ENCODE results near the gene HSPA1B.

HSPA1B gene

DNA sequence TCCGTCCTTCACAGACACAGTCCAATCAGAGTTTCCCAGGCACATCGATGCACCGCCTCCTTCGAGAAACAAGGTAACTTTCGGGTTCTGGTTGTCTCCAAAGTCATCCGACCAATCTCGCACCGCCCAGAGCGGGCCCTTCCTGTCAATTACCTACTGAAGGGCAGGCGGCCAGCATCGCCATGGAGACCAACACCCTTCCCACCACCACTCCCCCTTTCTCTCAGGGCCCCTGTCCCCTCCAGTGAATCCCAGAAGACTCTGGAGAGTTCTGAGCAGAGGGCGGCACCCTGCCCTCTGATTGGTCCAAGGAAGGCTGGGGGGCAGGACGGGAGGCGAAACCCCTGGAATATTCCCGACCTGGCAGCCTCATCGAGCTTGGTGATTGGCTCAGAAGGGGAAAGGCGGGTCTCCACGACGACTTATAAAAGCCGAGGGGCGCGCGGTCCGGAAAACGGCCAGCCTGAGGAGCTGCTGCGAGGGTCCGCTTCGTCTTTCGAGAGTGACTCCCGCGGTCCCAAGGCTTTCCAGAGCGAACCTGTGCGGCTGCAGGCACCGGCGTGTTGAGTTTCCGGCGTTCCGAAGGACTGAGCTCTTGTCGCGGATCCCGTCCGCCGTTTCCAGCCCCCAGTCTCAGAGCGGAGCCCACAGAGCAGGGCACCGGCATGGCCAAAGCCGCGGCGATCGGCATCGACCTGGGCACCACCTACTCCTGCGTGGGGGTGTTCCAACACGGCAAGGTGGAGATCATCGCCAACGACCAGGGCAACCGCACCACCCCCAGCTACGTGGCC lies at the start of gene HSPA1B:
HSPA1B (plus strand) TSS at position 453 of the 794 bp plus-strand sequence; CDS start at position 666, 213 bp downstream.
- peak; percentile 100 for DNase-seq (ENCODE audit: low read depth)
- TF ChIP-seq POLR2A (IDR thresholded peaks at IDR 0.05; ENCODE audit: extremely low read depth, insufficient read length) (peak; percentile 99), MAX (IDR thresholded peaks at IDR 0.05; ENCODE audit: low read depth, low read length) (no peak), MYC (IDR thresholded peaks at IDR 0.05; ENCODE audit: low read depth, low read length) (0 out of 2 replicates have a peak, but pooled peaks have one; percentile 10), CTCF (IDR thresholded peaks at IDR 0.05; ENCODE audit: low read depth, low read length) (no peak)
- H3K4me3 ChIP-seq (ENCODE audit: low read depth, low read length) = peak within 1 kb of the TSS; percentile 78

- no peak for TF ChIP-seq CTCF (IDR thresholded peaks at IDR 0.05; ENCODE audit: low read depth, low read length)
- no peak for TF ChIP-seq MYC (IDR thresholded peaks at IDR 0.05; ENCODE audit: low read depth, low read length)
- no peak for TF ChIP-seq MAX (IDR thresholded peaks at IDR 0.05; ENCODE audit: low read depth, low read length)
- TF ChIP-seq POLR2A (IDR thresholded peaks at IDR 0.05; ENCODE audit: extremely low read depth, insufficient read length) = no peak
These were observed 49.3 kb upstream of the HSPA1B start for GRCh38 chr6:31778193-31778592.

GRCh38 chr6:31778999-31779885 lies 48.3 kb upstream of the HSPA1B start:
- DNase-seq (ENCODE audit: low read depth) = no peak
- H3K4me3 ChIP-seq (ENCODE audit: low read depth, low read length) = no peak overlapping the region
- TF ChIP-seq MAX (IDR thresholded peaks at IDR 0.05; ENCODE audit: low read depth, low read length) (no peak), CTCF (IDR thresholded peaks at IDR 0.05; ENCODE audit: low read depth, low read length) (no peak), MYC (IDR thresholded peaks at IDR 0.05; ENCODE audit: low read depth, low read length) (no peak), POLR2A (IDR thresholded peaks at IDR 0.05; ENCODE audit: extremely low read depth, insufficient read length) (no peak)

More at GRCh38 chr6:31778193-31778592, 49.3 kb upstream of the HSPA1B start:
- no peak overlapping the region for H3K4me3 ChIP-seq (ENCODE audit: low read depth, low read length)
- no peak for DNase-seq (ENCODE audit: low read depth)

GRCh38 chr6:31779908-31780307 lies 47.6 kb upstream of the HSPA1B start:
- H3K4me3 ChIP-seq (ENCODE audit: low read depth, low read length) = no peak overlapping the region
- TF ChIP-seq MAX (IDR thresholded peaks at IDR 0.05; ENCODE audit: low read depth, low read length) (no peak), CTCF (IDR thresholded peaks at IDR 0.05; ENCODE audit: low read depth, low read length) (no peak), MYC (IDR thresholded peaks at IDR 0.05; ENCODE audit: low read depth, low read length) (no peak), POLR2A (IDR thresholded peaks at IDR 0.05; ENCODE audit: extremely low read depth, insufficient read length) (no peak)
- DNase-seq (ENCODE audit: low read depth) = no peak

- TF ChIP-seq MAX (IDR thresholded peaks at IDR 0.05; ENCODE audit: low read depth, low read length) (no peak), POLR2A (IDR thresholded peaks at IDR 0.05; ENCODE audit: extremely low read depth, insufficient read length) (no peak), MYC (IDR thresholded peaks at IDR 0.05; ENCODE audit: low read depth, low read length) (no peak), CTCF (IDR thresholded peaks at IDR 0.05; ENCODE audit: low read depth, low read length) (no peak)
- DNase-seq (ENCODE audit: low read depth) = no peak
- H3K4me3 ChIP-seq (ENCODE audit: low read depth, low read length) = no peak overlapping the region
These were observed 46.9 kb upstream of the HSPA1B start for GRCh38 chr6:31780507-31781243.

All from NB4 (cell line).